Hepatocyte (in vitro differentiated cells): ENCODE data around the gene AEN. TPM values are rescaled to one million over a fixed set of nuclear protein-coding genes. Genes with fewer than 3 reads are reported as not detected.

Experiments
- DNase-seq: peaks from one replicate; pipeline ENCODE4 v3.0.0-alpha.2; 2016; ENCODE audit warnings: low spot score
- H2AFZ ChIP-seq: fragments of 200-600 bp; sonication (generic); 2 replicates; pipeline ENCODE4 v1.6.0; 2016; ENCODE audit warnings: antibody characterized with exemption, mild to moderate bottlenecking
- H3K27ac ChIP-seq: fragments of 200-600 bp; sonication (generic); 2 replicates; pipeline ENCODE4 v1.5.1; 2016; ENCODE audit warnings: mild to moderate bottlenecking
- H3K27me3 ChIP-seq: fragments of 200-600 bp; sonication (generic); 2 replicates; pipeline ENCODE4 v1.6.1; 2016
- H3K36me3 ChIP-seq: fragments of 200-600 bp; sonication (generic); replicated peaks from 2 replicates; pipeline ENCODE4 v1.5.1; 2016; ENCODE audit warnings: low read depth; ENCODE audit not compliant: insufficient read depth
- H3K4me1 ChIP-seq: fragments of 200-600 bp; sonication (generic); 2 replicates; pipeline ENCODE4 v1.5.1; 2016; ENCODE audit warnings: mild to moderate bottlenecking, moderate library complexity; ENCODE audit not compliant: insufficient read depth
- H3K4me2 ChIP-seq: fragments of 200-600 bp; sonication (generic); 2 replicates; pipeline ENCODE4 v1.6.0; 2016
- H3K4me3 ChIP-seq: fragments of 200-600 bp; sonication (generic); 2 replicates; pipeline ENCODE4 v1.5.1; 2016; ENCODE audit warnings: mild to moderate bottlenecking
- H3K79me2 ChIP-seq: fragments of 200-600 bp; sonication (generic); 2 replicates; pipeline ENCODE4 v1.6.0; 2017; ENCODE audit warnings: mild to moderate bottlenecking
- H3K9me2 ChIP-seq: fragments of 200-600 bp; sonication (generic); replicated peaks from 2 replicates; pipeline ENCODE4 v1.6.0; 2017; ENCODE audit warnings: mild to moderate bottlenecking; ENCODE audit not compliant: insufficient read depth
- H3K9me3 ChIP-seq: fragments of 200-600 bp; sonication (generic); 2 replicates; pipeline ENCODE4 v1.5.1; 2016; ENCODE audit warnings: low read depth, mild to moderate bottlenecking
- H4K20me1 ChIP-seq: fragments of 200-600 bp; sonication (generic); 2 replicates; pipeline ENCODE4 v1.6.0; 2016; ENCODE audit warnings: mild to moderate bottlenecking; ENCODE audit not compliant: insufficient read depth, poor library complexity, severe bottlenecking
- CTCF ChIP-seq: fragments of 200-600 bp; sonication (generic); IDR thresholded peaks from 2 replicates; pipeline ENCODE4 v1.5.1; 2016; ENCODE audit warnings: antibody characterized with exemption, mild to moderate bottlenecking; ENCODE audit not compliant: poor library complexity
- EZH2 ChIP-seq: fragments of 200-600 bp; sonication (generic); IDR thresholded peaks from 2 replicates; pipeline ENCODE4 v1.6.1; 2016; ENCODE audit warnings: antibody characterized with exemption, mild to moderate bottlenecking, borderline replicate concordance
- EZH2phosphoT487 ChIP-seq: fragments of 200-600 bp; sonication (generic); IDR thresholded peaks from one replicate; pipeline ENCODE4 v1.6.1; 2018; ENCODE audit warnings: antibody characterized with exemption, mild to moderate bottlenecking, low read depth, moderate library complexity; ENCODE audit not compliant: unreplicated experiment, severe bottlenecking
- WGBS: methylation state at CpG from one replicate; pipeline ENCODE4 v1.1.6; 2016; ENCODE audit warnings: low lambda C conversion rate; ENCODE audit errors: missing lambda C conversion rate; 5-methylcytosine and 5-hydroxymethylcytosine counted together
- polyA plus RNA-seq: library from polyadenylated mRNA; unstranded; fragments of >200 nt; fragmentation: Nextera tagmentation; extraction: Ambion mirVana; gene quantifications from 2 replicates; pipeline ENCODE4 v1.2.1, GENCODE V29; 2016
- total RNA-seq: library from RNA; depleted of rRNA; stranded (reverse); fragments of >200 nt; gene quantifications from 2 replicates; pipeline ENCODE4 v1.2.3, GENCODE V29; 2014

Gene AEN
- total and polyA plus RNA-seq, 2 experiments from 2014 or later: 18.3 to 25.0 TPM

GRCh38 chr15:88607951-88608350 is 13.2 kb upstream of the AEN start:
- Histone ChIP-seq H3K4me2 (no peak overlapping the region), H3K9me3 (no peaks in the 10 kb centered on the region), H3K79me2 (no peaks in the 10 kb centered on the region), H3K27ac (no peak overlapping the region), H3K27me3 (peaks cover 72% of the 10 kb centered on the region), H2AFZ (no peak overlapping the region), H3K4me1 (peaks cover 3% of the 10 kb centered on the region), H3K4me3 (no peak overlapping the region), H4K20me1 (no peaks in the 10 kb centered on the region), H3K9me2 (no peaks in the 10 kb centered on the region), H3K36me3 (no peaks in the 10 kb centered on the region)
- 68% methylated on average over 1 of the region's 1 CpG for WGBS
- TF ChIP-seq EZH2phosphoT487 (no peak), EZH2 (no peak), CTCF (no peak)
- no peak for DNase-seq

- no peaks in the 10 kb centered on the region for H3K36me3 ChIP-seq
- WGBS: 79% methylated on average over 4 of the region's 4 CpGs
- no peaks in the 10 kb centered on the region for H4K20me1 ChIP-seq
- no peak overlapping the region for H3K4me2 ChIP-seq
- peaks cover 3% of the 10 kb centered on the region for H3K4me1 ChIP-seq
- H3K79me2 ChIP-seq: no peaks in the 10 kb centered on the region
- no peak for DNase-seq
- H2AFZ ChIP-seq: no peak overlapping the region
- H3K9me3 ChIP-seq: no peaks in the 10 kb centered on the region
- TF ChIP-seq EZH2phosphoT487 (no peak), CTCF (no peak), EZH2 (no peak)
- H3K27me3 ChIP-seq: peaks cover 65% of the 10 kb centered on the region
- H3K27ac ChIP-seq: no peak overlapping the region
- H3K4me3 ChIP-seq: no peak overlapping the region
- H3K9me2 ChIP-seq: no peaks in the 10 kb centered on the region
Measured at GRCh38 chr15:88608607-88609181, 12.4 kb upstream of the AEN start.

GRCh38 chr15:88609344-88610090 is 11.6 kb upstream of the AEN start:
- Histone ChIP-seq H3K79me2 (no peaks in the 10 kb centered on the region), H3K4me1 (peaks cover 3% of the 10 kb centered on the region), H4K20me1 (no peaks in the 10 kb centered on the region), H3K9me3 (no peaks in the 10 kb centered on the region), H3K4me3 (no peak overlapping the region), H3K27me3 (peaks cover 56% of the 10 kb centered on the region), H3K9me2 (no peaks in the 10 kb centered on the region), H3K36me3 (no peaks in the 10 kb centered on the region), H3K27ac (no peak overlapping the region), H2AFZ (no peak overlapping the region), H3K4me2 (no peak overlapping the region)
- WGBS: 87% methylated on average over 4 of the region's 4 CpGs
- no peak for TF ChIP-seq EZH2
- no peak for DNase-seq

GRCh38 chr15:88610701-88611231 is 10.4 kb upstream of the AEN start:
- peaks cover 4% of the 10 kb centered on the region for H3K4me1 ChIP-seq
- H3K27me3 ChIP-seq: peaks cover 44% of the 10 kb centered on the region
- no peaks in the 10 kb centered on the region for H4K20me1 ChIP-seq
- 54% methylated on average over 4 of the region's 4 CpGs for whole genome bisulfite sequencing
- H3K9me2 ChIP-seq: no peaks in the 10 kb centered on the region
- DNase-seq: no peak
- H3K9me3 ChIP-seq: no peaks in the 10 kb centered on the region
- no peak overlapping the region for H3K27ac ChIP-seq
- no peaks in the 10 kb centered on the region for H3K36me3 ChIP-seq
- H2AFZ ChIP-seq: no peak overlapping the region
- no peak overlapping the region for H3K4me2 ChIP-seq
- H3K79me2 ChIP-seq: no peaks in the 10 kb centered on the region
- H3K4me3 ChIP-seq: no peak overlapping the region
- TF ChIP-seq EZH2phosphoT487 (no peak), CTCF (no peak), EZH2 (no peak)
